ENCODE data around the gene SNCA. TPM values are rescaled to one million over a fixed set of nuclear protein-coding genes. Genes with fewer than 3 reads are reported as not detected.

Gene SNCA
- total RNA-seq, result under 1 TPM; 0.37 to 0.86 TPM

GRCh38 chr4:89836897-89837384 lies at the start of gene SNCA:
SNCA (minus strand) TSS chr4:89837161; CDS start chr4:89835667, 1,494 bp downstream.
- peaks cover 0 to 2% of the 10 kb centered on the region in 2 donors for H3K36me3 Mint-ChIP-seq (ENCODE audit: insufficient read depth in 2 of 2)
- no peak within 1 kb of the TSS for H3K27ac Mint-ChIP-seq
- no peaks in the 10 kb centered on the region for H3K9me3 Mint-ChIP-seq
- DNase-seq (peak; percentile 29 to 54), ATAC-seq (replicated peaks in 1 of 2) (peak; percentile 72 to 73)
- peaks cover 25% of the 10 kb centered on the region for H3K4me1 Mint-ChIP-seq (ENCODE audit: low read depth)
- H3K4me3 Mint-ChIP-seq, result peak within 1 kb of the TSS; percentile 75 to 86
- peaks cover 63% of the 10 kb centered on the region for H3K27me3 Mint-ChIP-seq (ENCODE audit: low read depth)

- Mint-ChIP-seq H3K27ac (no peak overlapping the region), H3K4me3 (no peak overlapping the region), H3K27me3 (ENCODE audit: low read depth) (no peaks in the 10 kb centered on the region), H3K9me3 (no peaks in the 10 kb centered on the region), H3K4me1 (ENCODE audit: low read depth) (peaks cover 8% of the 10 kb centered on the region), H3K36me3 (ENCODE audit: insufficient read depth in 2 of 2) (no peaks in the 10 kb centered on the region)
- DNase-seq (no peak), ATAC-seq (replicated peaks in 1 of 2) (no peak)
Measured at GRCh38 chr4:89879215-89879614, 42.3 kb upstream of the SNCA start.

GRCh38 chr4:89878611-89879010 lies 41.6 kb upstream of the SNCA start:
- Mint-ChIP-seq H3K27me3 (ENCODE audit: low read depth) (no peaks in the 10 kb centered on the region), H3K36me3 (ENCODE audit: insufficient read depth in 2 of 2) (no peaks in the 10 kb centered on the region), H3K4me1 (ENCODE audit: low read depth) (peaks cover 8% of the 10 kb centered on the region), H3K4me3 (no peak overlapping the region), H3K9me3 (no peaks in the 10 kb centered on the region), H3K27ac (no peak overlapping the region)
- ATAC-seq (replicated peaks in 1 of 2) (no peak), DNase-seq (no peak)

GRCh38 chr4:89876548-89876947 lies 39.6 kb upstream of the SNCA start:
- H3K9me3 Mint-ChIP-seq, result no peaks in the 10 kb centered on the region
- DNase-seq (no peak), ATAC-seq (replicated peaks in 1 of 2) (peak in 1 of 2 donors; percentile 36)
- no peaks in the 10 kb centered on the region for H3K27me3 Mint-ChIP-seq (ENCODE audit: low read depth)
- no peak overlapping the region for H3K27ac Mint-ChIP-seq
- H3K4me1 Mint-ChIP-seq (ENCODE audit: low read depth), result peaks cover 8% of the 10 kb centered on the region
- no peaks in the 10 kb centered on the region for H3K36me3 Mint-ChIP-seq (ENCODE audit: insufficient read depth in 2 of 2)
- H3K4me3 Mint-ChIP-seq, result no peak overlapping the region

GRCh38 chr4:89871211-89871610 lies 34.2 kb upstream of the SNCA start:
- ATAC-seq (replicated peaks in 1 of 2), result no peak
- Mint-ChIP-seq H3K27me3 (ENCODE audit: low read depth) (no peaks in the 10 kb centered on the region), H3K27ac (no peak overlapping the region), H3K4me1 (ENCODE audit: low read depth) (peaks cover 2% of the 10 kb centered on the region), H3K36me3 (ENCODE audit: insufficient read depth in 2 of 2) (no peaks in the 10 kb centered on the region), H3K4me3 (no peak overlapping the region), H3K9me3 (peaks cover 0 to 2% of the 10 kb centered on the region in 2 donors)
- DNase-seq, result no peak

GRCh38 chr4:89868999-89869589 lies 32.1 kb upstream of the SNCA start:
- Mint-ChIP-seq H3K9me3 (peaks cover 2 to 3% of the 10 kb centered on the region in 2 donors), H3K27me3 (ENCODE audit: low read depth) (no peaks in the 10 kb centered on the region), H3K4me1 (ENCODE audit: low read depth) (no peaks in the 10 kb centered on the region), H3K4me3 (no peak overlapping the region), H3K27ac (no peak overlapping the region), H3K36me3 (ENCODE audit: insufficient read depth in 2 of 2) (no peaks in the 10 kb centered on the region)
- no peak for DNase-seq
- ATAC-seq (replicated peaks in 1 of 2), result no peak

- DNase-seq, result no peak
- ATAC-seq (replicated peaks in 1 of 2), result no peak
- H3K36me3 Mint-ChIP-seq (ENCODE audit: insufficient read depth in 2 of 2), result no peaks in the 10 kb centered on the region
- H3K9me3 Mint-ChIP-seq, result peaks cover 2 to 3% of the 10 kb centered on the region in 2 donors
- H3K27ac Mint-ChIP-seq, result no peak overlapping the region
- no peaks in the 10 kb centered on the region for H3K4me1 Mint-ChIP-seq (ENCODE audit: low read depth)
- H3K27me3 Mint-ChIP-seq (ENCODE audit: low read depth), result no peaks in the 10 kb centered on the region
- no peak overlapping the region for H3K4me3 Mint-ChIP-seq
Measured at GRCh38 chr4:89868276-89868675, 31.3 kb upstream of the SNCA start.

- Mint-ChIP-seq H3K27me3 (ENCODE audit: low read depth) (no peaks in the 10 kb centered on the region), H3K4me3 (no peak overlapping the region), H3K27ac (no peak overlapping the region), H3K4me1 (ENCODE audit: low read depth) (no peaks in the 10 kb centered on the region), H3K36me3 (ENCODE audit: insufficient read depth in 2 of 2) (no peaks in the 10 kb centered on the region), H3K9me3 (peaks cover 2 to 3% of the 10 kb centered on the region in 2 donors)
- ATAC-seq (replicated peaks in 1 of 2), result no peak
- no peak for DNase-seq
Measured at GRCh38 chr4:89863533-89863932, 26.6 kb upstream of the SNCA start.

GRCh38 chr4:89860971-89861370 lies 24.0 kb upstream of the SNCA start:
- Mint-ChIP-seq H3K36me3 (ENCODE audit: insufficient read depth in 2 of 2) (no peaks in the 10 kb centered on the region), H3K27ac (no peak overlapping the region), H3K4me3 (no peak overlapping the region), H3K27me3 (ENCODE audit: low read depth) (no peaks in the 10 kb centered on the region), H3K4me1 (ENCODE audit: low read depth) (no peaks in the 10 kb centered on the region), H3K9me3 (peaks cover 1 to 2% of the 10 kb centered on the region in 2 donors)
- no peak for DNase-seq
- no peak for ATAC-seq (replicated peaks in 1 of 2)

GRCh38 chr4:89855236-89855635 lies 18.3 kb upstream of the SNCA start:
- Mint-ChIP-seq H3K4me1 (ENCODE audit: low read depth) (no peaks in the 10 kb centered on the region), H3K36me3 (ENCODE audit: insufficient read depth in 2 of 2) (peaks cover 0 to 6% of the 10 kb centered on the region in 2 donors), H3K9me3 (peaks cover 2 to 7% of the 10 kb centered on the region in 2 donors), H3K27me3 (ENCODE audit: low read depth) (no peaks in the 10 kb centered on the region), H3K4me3 (no peak overlapping the region), H3K27ac (no peak overlapping the region)
- DNase-seq (no peak), ATAC-seq (replicated peaks in 1 of 2) (no peak)

- ATAC-seq (replicated peaks in 1 of 2), result no peak
- Mint-ChIP-seq H3K9me3 (peaks cover 2 to 11% of the 10 kb centered on the region in 2 donors), H3K4me3 (no peak overlapping the region), H3K4me1 (ENCODE audit: low read depth) (no peaks in the 10 kb centered on the region), H3K27ac (no peak overlapping the region), H3K27me3 (ENCODE audit: low read depth) (no peaks in the 10 kb centered on the region), H3K36me3 (ENCODE audit: insufficient read depth in 2 of 2) (peaks cover 0 to 11% of the 10 kb centered on the region in 2 donors)
- no peak for DNase-seq
Measured at GRCh38 chr4:89847571-89848325, 10.8 kb upstream of the SNCA start.

- ATAC-seq (replicated peaks in 1 of 2) (no peak), DNase-seq (no peak)
- Mint-ChIP-seq H3K9me3 (no peaks in the 10 kb centered on the region), H3K36me3 (ENCODE audit: insufficient read depth in 2 of 2) (peaks cover 0 to 2% of the 10 kb centered on the region in 2 donors), H3K4me3 (no peak overlapping the region), H3K27me3 (ENCODE audit: low read depth) (peaks cover 51% of the 10 kb centered on the region), H3K27ac (no peak overlapping the region), H3K4me1 (ENCODE audit: low read depth) (peaks cover 25% of the 10 kb centered on the region)
Measured at GRCh38 chr4:89839558-89839957, 2.6 kb upstream of the SNCA start.

GRCh38 chr4:89837993-89838390 lies 1.0 kb upstream of the SNCA start:
- H3K27me3 Mint-ChIP-seq (ENCODE audit: low read depth), result peaks cover 63% of the 10 kb centered on the region

More at GRCh38 chr4:89837993-89838390, 1.0 kb upstream of the SNCA start:
- Mint-ChIP-seq H3K9me3 (no peaks in the 10 kb centered on the region), H3K36me3 (ENCODE audit: insufficient read depth in 2 of 2) (peaks cover 0 to 2% of the 10 kb centered on the region in 2 donors), H3K27ac (no peak overlapping the region), H3K4me3 (peak overlapping the region; percentile 75 to 86), H3K4me1 (ENCODE audit: low read depth) (peaks cover 25% of the 10 kb centered on the region)
- ATAC-seq (replicated peaks in 1 of 2), result no peak
- no peak for DNase-seq
